ENCODE results near the gene MMP24OS.

- TF ChIP-seq CTCF (IDR thresholded peaks at IDR 0.05; ENCODE audit: extremely low read depth in 1 of 2, insufficient read depth in 1 of 2, low read depth in 1 of 2, low read length in 2 of 2) (no peak), POLR2AphosphoS5 (IDR thresholded peaks at IDR 0.05; ENCODE audit: insufficient read depth, low read depth, low read length) (no peak), POLR2A (IDR thresholded peaks at IDR 0.05; ENCODE audit: low read depth, low read length) (no peak), EZH2 (IDR thresholded peaks at IDR 0.05; ENCODE audit: borderline replicate concordance, low read depth, low read length, severe bottlenecking) (no peak)
These were observed 2.1 kb downstream of the MMP24OS start for GRCh38 chr20:35275741-35276251.
